OCI-M2 (cell line): ENCODE data around the gene CCDC57.

Experiments
- DNase-seq: peaks from one replicate; lab custom pipeline; 2025; ENCODE audit not compliant: unreplicated experiment; lab: John Stamatoyannopoulos, UW

The CCDC57 gene

DNA sequence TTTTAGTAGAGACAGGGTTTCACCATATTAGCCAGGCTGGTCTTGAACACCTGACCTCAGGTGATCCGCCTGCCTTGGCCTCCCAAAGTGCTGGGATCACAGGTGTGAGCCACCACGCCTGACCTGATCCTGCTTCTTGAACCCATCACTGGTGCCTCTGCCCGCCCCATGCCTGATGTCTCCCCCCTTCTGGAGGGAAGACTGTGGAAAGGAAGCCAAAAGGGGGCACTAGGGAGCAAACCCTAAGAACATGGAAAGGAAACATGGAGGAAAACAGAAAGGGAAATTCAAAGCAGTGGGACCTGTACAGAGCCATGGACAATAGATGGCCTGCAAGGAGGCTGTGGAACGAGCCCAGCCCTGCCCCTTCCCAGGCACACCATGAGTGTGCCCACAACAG is 83.5 kb downstream of the CCDC57 start:
- DNase-seq = no peak

DNA sequence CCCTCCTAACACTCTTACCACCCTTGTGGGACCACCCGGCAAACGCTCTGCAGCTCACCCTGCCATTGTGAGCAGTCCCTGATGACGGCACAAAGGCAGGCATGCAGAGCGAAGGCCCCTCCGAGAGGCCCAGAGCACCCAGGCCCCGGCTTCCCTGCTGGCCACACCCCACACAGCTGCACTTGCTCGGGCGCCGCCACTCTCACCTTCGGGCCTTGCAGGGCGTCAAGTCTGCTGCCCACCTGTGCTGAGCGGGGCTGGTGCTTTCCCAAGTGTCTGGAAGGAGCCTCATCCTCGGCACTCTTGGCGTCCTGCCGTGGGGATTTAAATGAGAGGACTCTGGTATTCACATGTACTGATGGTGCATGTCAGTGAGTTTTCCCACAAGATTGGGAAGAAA is 84.4 kb downstream of the CCDC57 start:
- no peak for DNase-seq

DNA sequence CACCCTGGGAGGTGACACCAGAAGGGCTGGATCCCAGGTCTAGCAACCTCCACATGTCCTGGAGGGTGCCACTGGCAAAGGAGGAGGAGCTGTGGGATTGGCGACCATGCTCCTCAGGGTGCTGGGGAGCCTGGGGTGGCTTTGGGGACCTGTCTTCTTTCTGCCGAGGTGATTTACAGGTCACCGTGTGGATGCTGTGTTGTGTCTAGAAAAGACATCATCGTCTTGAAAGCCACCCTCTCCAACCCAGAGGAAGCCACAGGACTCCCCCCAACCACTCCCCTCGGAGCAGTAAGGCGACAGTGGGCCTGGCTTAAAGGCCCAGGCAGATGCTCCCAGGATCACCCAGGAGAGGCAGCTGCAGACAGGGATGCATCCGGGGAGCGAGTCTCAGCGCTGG is 84.9 kb downstream of the CCDC57 start:
- no peak for DNase-seq

DNA sequence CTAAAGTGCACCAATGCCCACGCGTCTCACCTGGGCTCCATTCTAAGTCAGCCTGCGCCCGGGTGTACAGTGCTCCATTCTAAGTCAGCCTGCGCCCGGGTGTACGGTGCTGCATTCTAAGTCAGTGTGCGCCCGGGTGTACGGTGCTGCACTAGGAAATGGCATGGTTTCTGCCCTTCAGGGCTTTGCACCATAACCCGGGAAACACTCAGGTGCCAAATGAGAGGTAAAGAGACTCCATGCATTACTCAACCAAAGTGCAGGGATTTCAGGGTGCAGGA is 85.4 kb downstream of the CCDC57 start:
- DNase-seq = no peak

GRCh38 chr17:82126556-82127314 is 85.9 kb downstream of the CCDC57 start:
- no peak for DNase-seq

GRCh38 chr17:82124101-82124500 is 88.5 kb downstream of the CCDC57 start:
- no peak for DNase-seq

- DNase-seq = no peak
These were observed 90.7 kb downstream of the CCDC57 start for GRCh38 chr17:82121660-82122629.

GRCh38 chr17:82121246-82121645 is 91.4 kb downstream of the CCDC57 start:
- DNase-seq = no peak

- DNase-seq = no peak
These were observed 92.5 kb downstream of the CCDC57 start for GRCh38 chr17:82120148-82120547.

GRCh38 chr17:82118815-82119380 is 93.7 kb downstream of the CCDC57 start:
- DNase-seq = no peak

GRCh38 chr17:82118168-82118814 is 94.4 kb downstream of the CCDC57 start:
- no peak for DNase-seq

GRCh38 chr17:82117139-82118090 is 95.2 kb downstream of the CCDC57 start:
- no peak for DNase-seq

DNA sequence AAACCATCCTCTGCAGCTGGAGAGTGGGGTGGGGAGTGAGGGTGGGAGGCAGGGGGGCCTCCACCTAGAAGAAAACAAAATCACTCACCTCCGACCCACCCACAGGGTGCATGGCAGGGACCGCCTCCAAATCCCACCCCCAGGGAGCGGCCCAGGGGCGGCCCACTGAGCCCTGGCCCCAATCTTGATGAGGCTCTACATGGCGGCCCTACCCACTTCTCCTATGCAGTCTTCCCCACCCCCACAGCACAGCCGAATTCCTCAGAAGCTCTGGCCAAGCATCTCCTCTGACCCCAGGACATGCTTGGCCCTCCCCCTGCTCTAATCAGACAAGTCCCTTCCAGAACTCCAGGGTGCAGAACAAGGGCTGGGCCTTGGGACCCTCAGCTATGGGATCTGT is 96.4 kb downstream of the CCDC57 start:
- no peak for DNase-seq

DNA sequence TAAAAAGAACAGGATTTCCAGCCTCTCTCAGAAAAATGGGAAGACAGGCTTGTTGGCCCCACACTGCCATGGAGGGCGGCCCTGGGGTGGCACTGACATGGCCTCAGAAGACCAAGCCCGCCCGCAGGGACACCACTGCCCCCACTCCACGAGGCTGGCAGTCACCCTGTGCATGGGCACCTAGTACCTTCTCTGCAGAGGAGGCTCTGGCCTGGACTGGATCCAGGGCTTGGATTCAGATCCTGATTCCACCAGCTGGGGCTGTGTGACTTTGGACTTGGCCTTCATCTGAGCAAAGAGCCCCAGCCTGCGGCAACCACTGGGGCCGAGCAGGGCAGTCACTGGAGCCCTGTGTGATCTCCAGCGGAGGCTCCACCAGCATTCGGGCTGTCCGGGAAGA is 97.8 kb downstream of the CCDC57 start:
- no peak for DNase-seq

- no peak for DNase-seq
These were observed 98.2 kb downstream of the CCDC57 start for GRCh38 chr17:82114447-82114846.

- no peak for DNase-seq
These were observed 98.7 kb downstream of the CCDC57 start for GRCh38 chr17:82113941-82114340.

DNA sequence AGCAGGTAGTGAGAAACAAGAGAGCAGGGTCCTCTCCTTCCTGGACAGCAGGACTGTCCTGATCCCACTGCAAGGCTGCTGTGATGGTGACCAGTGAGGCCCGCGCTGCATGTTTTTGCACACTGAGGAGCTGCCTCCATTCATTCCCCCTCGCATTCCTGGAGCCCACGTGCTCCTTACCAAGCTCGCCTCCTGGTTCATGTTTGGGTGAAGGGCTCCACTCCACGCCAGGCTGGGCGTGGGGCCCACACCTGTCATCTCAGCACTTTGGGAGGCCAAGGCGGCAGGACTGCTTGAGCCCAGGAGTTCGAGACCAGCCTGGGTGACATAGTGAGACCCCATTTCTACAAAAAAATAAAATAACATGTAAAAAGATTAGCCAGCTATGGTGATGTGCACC is 99.2 kb downstream of the CCDC57 start:
- no peak for DNase-seq

DNA sequence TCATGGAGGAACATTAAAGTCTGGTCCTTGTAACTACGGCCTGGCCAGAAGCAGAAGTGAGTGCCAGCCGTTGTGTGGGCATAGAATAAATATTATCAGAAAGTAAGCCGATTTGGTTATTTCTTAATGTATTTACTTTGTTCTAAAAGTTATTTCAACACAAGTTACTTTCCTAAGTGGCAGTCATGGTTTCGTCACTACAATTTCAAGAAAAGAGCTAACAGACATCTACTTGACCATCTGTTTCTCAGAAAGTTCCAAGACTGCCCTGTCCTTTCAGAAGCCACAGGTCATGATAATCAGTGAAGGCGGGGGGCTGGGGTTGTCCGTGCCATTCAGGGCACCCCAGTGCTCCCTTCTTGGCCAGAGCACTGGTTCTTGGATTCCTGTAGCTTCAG is 99.7 kb downstream of the CCDC57 start:
- DNase-seq = no peak

DNA sequence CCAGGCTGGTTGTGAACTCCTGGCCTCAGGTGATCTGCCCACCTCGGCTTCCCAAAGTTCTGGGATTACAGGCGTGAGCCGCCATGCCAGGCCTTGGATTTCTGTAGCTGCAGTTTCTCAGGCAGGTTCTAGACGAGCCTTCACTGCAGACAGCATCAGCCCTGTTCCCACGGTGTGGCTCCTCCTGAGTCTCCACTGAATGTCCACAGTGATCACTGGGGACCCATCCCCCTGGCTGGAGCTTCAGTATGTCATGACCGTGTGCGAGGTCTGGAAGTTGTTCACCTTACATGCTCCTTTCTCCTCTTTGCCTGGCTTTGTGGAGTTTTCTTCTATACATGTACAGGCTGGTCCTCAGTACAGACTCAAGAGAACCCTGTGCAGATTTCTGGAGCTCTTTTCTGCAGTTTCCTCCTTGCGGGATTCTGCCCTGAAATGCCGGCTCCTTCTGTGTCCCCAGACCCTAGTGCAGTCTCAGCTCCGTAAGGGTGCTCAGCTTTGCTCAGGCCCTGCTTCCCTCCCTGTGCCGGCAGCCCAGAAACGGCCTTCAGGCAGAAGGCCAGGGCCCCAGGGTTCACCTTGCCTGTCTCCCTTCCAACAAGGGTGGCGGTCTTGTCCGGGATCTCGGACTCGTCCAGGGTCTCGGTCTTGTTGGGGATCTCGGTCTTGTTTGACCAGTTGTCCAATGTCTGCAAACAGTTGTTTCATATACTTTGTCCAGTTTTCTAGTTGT is 100.3 kb downstream of the CCDC57 start:
- no peak for DNase-seq

GRCh38 chr17:82110298-82110697 is 102.3 kb downstream of the CCDC57 start:
- no peak for DNase-seq
